Osteocyte (in vitro differentiated cells): Measurements from ENCODE around the gene CUL4A. TPM values are rescaled to one million over a fixed set of nuclear protein-coding genes. Genes with fewer than 3 reads are reported as not detected.

ENCODE experiments used
- DNase-seq: peaks from one replicate; pipeline ENCODE4 v3.0.0; 2021; ENCODE audit warnings: mixed read lengths; ENCODE audit not compliant: unreplicated experiment; ENCODE audit errors: extremely low spot score
- H3K27ac Mint-ChIP-seq: one replicate; pipeline ENCODE4 v1.8.0; 2021; ENCODE audit warnings: mild to moderate bottlenecking, mixed read lengths; ENCODE audit not compliant: unreplicated experiment
- H3K27me3 Mint-ChIP-seq: one replicate; pipeline ENCODE4 v1.8.0; 2021; ENCODE audit warnings: mixed read lengths; ENCODE audit not compliant: unreplicated experiment
- H3K36me3 Mint-ChIP-seq: one replicate; pipeline ENCODE4 v1.8.0; 2021; ENCODE audit warnings: mixed read lengths; ENCODE audit not compliant: unreplicated experiment
- H3K4me1 Mint-ChIP-seq: one replicate; pipeline ENCODE4 v1.8.0; 2021; ENCODE audit warnings: mixed read lengths; ENCODE audit not compliant: unreplicated experiment
- H3K4me3 Mint-ChIP-seq: one replicate; pipeline ENCODE4 v1.8.0; 2021; ENCODE audit warnings: mild to moderate bottlenecking, moderate library complexity, mixed read lengths; ENCODE audit not compliant: unreplicated experiment
- H3K9me3 Mint-ChIP-seq: one replicate; pipeline ENCODE4 v1.8.0; 2021; ENCODE audit warnings: mixed read lengths; ENCODE audit not compliant: unreplicated experiment
- CTCF ChIP-seq: fragments of 200-600 bp; sonication (generic); IDR thresholded peaks from 2 replicates; pipeline ENCODE4 v1.5.0; 2021; ENCODE audit warnings: antibody characterized with exemption, mild to moderate bottlenecking, moderate library complexity
- total RNA-seq: library from RNA; stranded (reverse); gene quantifications from 2 replicates; pipeline ENCODE4 v1.2.1, GENCODE V29; 2021

The CUL4A gene
- total RNA-seq, 1 donor from 2014 or later: 76.7 TPM

- Mint-ChIP-seq H3K36me3 (peaks cover 55% of the 10 kb centered on the region), H3K27ac (no peak overlapping the region), H3K27me3 (no peaks in the 10 kb centered on the region), H3K4me3 (no peak overlapping the region), H3K4me1 (peaks cover 4% of the 10 kb centered on the region), H3K9me3 (peaks cover 8% of the 10 kb centered on the region)
- TF ChIP-seq CTCF: no peak
- DNase-seq: peak; percentile 84
Measured at GRCh38 chr13:113171250-113172125, 37.9 kb upstream of the CUL4A start.

- Mint-ChIP-seq H3K4me1 (peaks cover 4% of the 10 kb centered on the region), H3K9me3 (peaks cover 6% of the 10 kb centered on the region), H3K27me3 (no peaks in the 10 kb centered on the region), H3K4me3 (no peak overlapping the region), H3K27ac (no peak overlapping the region), H3K36me3 (peaks cover 56% of the 10 kb centered on the region)
- no peak for TF ChIP-seq CTCF
- peak; percentile 76 for DNase-seq
Measured at GRCh38 chr13:113172419-113172926, 36.9 kb upstream of the CUL4A start.

- H3K9me3 Mint-ChIP-seq: no peaks in the 10 kb centered on the region
- peaks cover 34% of the 10 kb centered on the region for H3K4me1 Mint-ChIP-seq
- H3K27me3 Mint-ChIP-seq: no peaks in the 10 kb centered on the region
- peak; percentile 73 for DNase-seq
- H3K36me3 Mint-ChIP-seq: peaks cover 55% of the 10 kb centered on the region
- no peak for TF ChIP-seq CTCF
- H3K4me3 Mint-ChIP-seq: no peak overlapping the region
- peak overlapping the region; percentile 45 for H3K27ac Mint-ChIP-seq
Measured at GRCh38 chr13:113176280-113176679, 33.1 kb upstream of the CUL4A start.

- peak; percentile 53 for DNase-seq
- no peak overlapping the region for H3K27ac Mint-ChIP-seq
- peaks cover 40% of the 10 kb centered on the region for H3K4me1 Mint-ChIP-seq
- H3K9me3 Mint-ChIP-seq: no peaks in the 10 kb centered on the region
- TF ChIP-seq CTCF: no peak
- no peak overlapping the region for H3K4me3 Mint-ChIP-seq
- H3K36me3 Mint-ChIP-seq: peaks cover 55% of the 10 kb centered on the region
- no peaks in the 10 kb centered on the region for H3K27me3 Mint-ChIP-seq
Measured at GRCh38 chr13:113176822-113177221, 32.6 kb upstream of the CUL4A start.

- TF ChIP-seq CTCF: no peak
- Mint-ChIP-seq H3K27me3 (no peaks in the 10 kb centered on the region), H3K9me3 (no peaks in the 10 kb centered on the region), H3K4me1 (peaks cover 52% of the 10 kb centered on the region), H3K27ac (peak overlapping the region; percentile 83), H3K36me3 (peaks cover 50% of the 10 kb centered on the region), H3K4me3 (no peak overlapping the region)
- peak; percentile 71 for DNase-seq
Measured at GRCh38 chr13:113178070-113178895, 31.1 kb upstream of the CUL4A start.
